NT2/D1 (cell line): Measurements from ENCODE around the gene ING5.

Experiments used
- YY1 ChIP-seq: IDR thresholded peaks from 2 replicates; pipeline ENCODE4 v1.6.1; 2011; ENCODE audit not compliant: insufficient read length, insufficient read depth
- ZNF274 ChIP-seq: IDR thresholded peaks from 2 replicates; pipeline ENCODE4 v1.6.1; 2011; ENCODE audit warnings: mild to moderate bottlenecking, low read depth, low read length

DNA sequence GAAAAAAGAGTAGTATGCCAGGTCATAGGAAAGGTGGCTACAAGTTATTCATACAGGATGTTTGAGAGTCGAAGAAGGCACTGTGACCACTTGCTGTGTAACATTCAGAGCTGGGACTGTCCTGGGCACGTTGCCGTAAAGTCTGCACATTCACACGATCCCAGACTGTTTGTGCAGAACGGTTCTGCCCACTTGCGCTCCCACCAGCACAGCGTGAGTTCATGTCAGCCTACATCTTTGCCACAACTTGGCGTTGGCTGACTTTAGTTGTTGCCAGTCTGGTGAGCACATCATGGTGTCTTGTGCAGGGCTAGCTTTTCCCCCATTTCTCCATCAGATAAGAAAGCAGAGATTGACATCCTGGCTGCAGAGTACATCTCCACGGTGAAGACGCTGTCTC is 7.0 kb downstream of the ING5 start:
- TF ChIP-seq YY1 (no peak), ZNF274 (no peak)
